IMR-90 (cell line): Measurements from ENCODE around the gene GATA2. TPM values are rescaled to one million over a fixed set of nuclear protein-coding genes. Genes with fewer than 3 reads are reported as not detected.

ENCODE experiments used
- ATAC-seq: fragments of 200-7000 bp; cut with Tn5 transposase; 2 replicates; pipeline ENCODE4 v1.9.1; 2020; ENCODE audit warnings: low read depth, mild to moderate bottlenecking, moderate library complexity
- BruUV-seq: library from RNA; stranded (reverse); fragments of 400-500 nt; replicated peaks from 2 replicates; lab custom pipeline; 2021; lab: Mats Ljungman, UMichigan
- CTCF ChIA-PET: fragments of 300-600 bp; formaldehyde crosslinking; extraction: SDS; loops from one replicate; lab custom pipeline; 2021; ENCODE audit warnings: antibody characterized with exemption; lab: Yijun Ruan, JAX
- POLR2A ChIA-PET: fragments of 300-600 bp; sonication (Branson Sonifier 250); formaldehyde crosslinking; loops from one replicate; lab custom pipeline; 2022; ENCODE audit warnings: antibody characterized with exemption; ENCODE audit not compliant: unreplicated experiment; lab: Charles Lee
- DNase-seq: peaks from one replicate; pipeline ENCODE4 v3.0.0; 2013
- H2AFZ ChIP-seq: replicated peaks from 2 replicates; pipeline ENCODE3; 2013; ENCODE audit warnings: low read length, mild to moderate bottlenecking; ENCODE audit not compliant: poor library complexity
- H2AK5ac ChIP-seq: 2 replicates; pipeline ENCODE4 v1.6.1; 2013; ENCODE audit warnings: low read depth, low read length, inconsistent platforms
- H2AK9ac ChIP-seq: replicated peaks from 2 replicates; pipeline ENCODE3; 2013; ENCODE audit warnings: mild to moderate bottlenecking, low read depth, low read length, moderate library complexity; ENCODE audit not compliant: poor library complexity
- H2BK120ac ChIP-seq: 2 replicates; pipeline ENCODE4 v1.6.1; 2013; ENCODE audit warnings: low read depth, low read length, inconsistent platforms
- H2BK15ac ChIP-seq: 3 replicates; pipeline ENCODE4 v1.6.1; 2013; ENCODE audit warnings: low read depth, low read length, inconsistent platforms
- H2BK20ac ChIP-seq: 2 replicates; pipeline ENCODE4 v1.6.1; 2013; ENCODE audit warnings: low read depth, mild to moderate bottlenecking, inconsistent platforms, low read length, moderate library complexity
- H2BK5ac ChIP-seq: 2 replicates; pipeline ENCODE4 v1.6.1; 2013; ENCODE audit warnings: mild to moderate bottlenecking, low read depth, low read length, inconsistent platforms; ENCODE audit not compliant: poor library complexity, severe bottlenecking
- H3K14ac ChIP-seq: replicated peaks from 2 replicates; pipeline ENCODE4 v1.6.1; 2013; ENCODE audit warnings: low read depth, low read length, inconsistent platforms
- H3K18ac ChIP-seq: 2 replicates; pipeline ENCODE4 v1.6.1; 2013; ENCODE audit warnings: low read depth, low read length, control low read depth
- H3K23ac ChIP-seq: 2 replicates; pipeline ENCODE4 v1.6.1; 2013; ENCODE audit warnings: low read depth, low read length, inconsistent platforms
- H3K27ac ChIP-seq: 2 replicates; pipeline ENCODE4 v1.5.1; 2013; ENCODE audit warnings: mild to moderate bottlenecking, control low read depth, low read length; ENCODE audit not compliant: insufficient read depth
- H3K27me3 ChIP-seq: 2 replicates; pipeline ENCODE4 v1.6.1; 2013; ENCODE audit warnings: low read length; ENCODE audit not compliant: control insufficient read depth, insufficient read depth
- H3K36me3 ChIP-seq: 2 replicates; pipeline ENCODE4 v1.6.1; 2013; ENCODE audit warnings: low read length, mixed read lengths; ENCODE audit not compliant: control insufficient read depth, insufficient read depth
- H3K4ac ChIP-seq: 2 replicates; pipeline ENCODE4 v1.6.1; 2013; ENCODE audit warnings: low read depth, low read length, inconsistent platforms
- H3K4me1 ChIP-seq: 2 replicates; pipeline ENCODE4 v1.6.1; 2013; ENCODE audit warnings: low read length, mixed read lengths; ENCODE audit not compliant: control insufficient read depth, insufficient read depth
- H3K4me2 ChIP-seq: 2 replicates; pipeline ENCODE4 v1.6.1; 2013; ENCODE audit warnings: low read depth, mild to moderate bottlenecking, control low read depth, low read length, moderate library complexity
- H3K4me3 ChIP-seq: 2 replicates; pipeline ENCODE4 v1.5.1; 2013; ENCODE audit warnings: low read depth, mild to moderate bottlenecking, control low read depth, low read length, moderate library complexity; ENCODE audit not compliant: insufficient read depth
- H3K56ac ChIP-seq: 2 replicates; pipeline ENCODE4 v1.6.1; 2013; ENCODE audit warnings: low read length, inconsistent platforms; ENCODE audit not compliant: insufficient read depth; ENCODE audit errors: extremely low read depth
- H3K79me1 ChIP-seq, 2 experiments: 2 replicates each; pipeline ENCODE4 v1.6.1; 2013; ENCODE audit warnings: low read length in 2 of 2, inconsistent platforms in 1 of 2, low read depth in 1 of 2
- H3K9ac ChIP-seq: 2 replicates; pipeline ENCODE4 v1.6.1; 2013; ENCODE audit warnings: low read depth, low read length, control low read depth
- H3K9me1 ChIP-seq: 2 replicates; pipeline ENCODE4 v1.6.1; 2013; ENCODE audit warnings: low read length, inconsistent platforms; ENCODE audit not compliant: insufficient read depth
- H3K9me3 ChIP-seq: 2 replicates; pipeline ENCODE4 v1.6.1; 2013; ENCODE audit warnings: low read length; ENCODE audit not compliant: control insufficient read depth, insufficient read depth
- H4K20me1 ChIP-seq: 2 replicates; pipeline ENCODE4 v1.6.1; 2013; ENCODE audit warnings: low read length, inconsistent platforms; ENCODE audit not compliant: insufficient read depth
- H4K5ac ChIP-seq: 2 replicates; pipeline ENCODE4 v1.6.1; 2013; ENCODE audit warnings: mild to moderate bottlenecking, low read depth, low read length, control low read depth
- H4K8ac ChIP-seq, 2 experiments: 2 replicates each; pipeline ENCODE4 v1.6.1; 2013; ENCODE audit warnings: low read depth in 2 of 2, low read length in 2 of 2, control low read depth in 1 of 2, inconsistent platforms in 1 of 2
- H4K91ac ChIP-seq: 2 replicates; pipeline ENCODE4 v1.6.1; 2013; ENCODE audit warnings: low read depth, low read length, inconsistent platforms; ENCODE audit not compliant: insufficient read depth
- ELK1 ChIP-seq: fragments of 150-350 bp; IDR thresholded peaks from 2 replicates; pipeline ENCODE4 v1.6.1; 2016; ENCODE audit warnings: low read depth, mild to moderate bottlenecking, low read length, moderate library complexity, borderline replicate concordance
- MAZ ChIP-seq: IDR thresholded peaks from 2 replicates; pipeline ENCODE4 v1.6.1; 2012; ENCODE audit warnings: low read depth, mild to moderate bottlenecking, low read length, improper control_type of control experiment, moderate library complexity, borderline replicate concordance
- RAD21 ChIP-seq: IDR thresholded peaks from 2 replicates; pipeline ENCODE4 v1.6.1; 2012; ENCODE audit warnings: low read length, improper control_type of control experiment
- RFX5 ChIP-seq: IDR thresholded peaks from 2 replicates; pipeline ENCODE4 v1.8.0; 2012; ENCODE audit warnings: low read depth, mild to moderate bottlenecking, low read length, moderate library complexity
- SMC3 ChIP-seq: fragments of 150-350 bp; IDR thresholded peaks from 2 replicates; pipeline ENCODE4 v1.6.1; 2016; ENCODE audit warnings: low read depth, mild to moderate bottlenecking, antibody characterized with exemption, low read length, moderate library complexity
- USF2 ChIP-seq: fragments of 150-350 bp; IDR thresholded peaks from 2 replicates; pipeline ENCODE4 v1.6.1; 2017; ENCODE audit warnings: mild to moderate bottlenecking, antibody characterized with exemption, low read length, low read depth
- WGBS, 2 experiments: methylation state at CpG; one replicate each; pipeline versions ENCODE4 v1.1.5 to v1.1.7; 2013; ENCODE audit warnings: missing lambda C conversion rate in 2 of 2; ENCODE audit not compliant: insufficient read length in 1 of 2; ENCODE audit errors: extremely low coverage in 2 of 2; 5-methylcytosine and 5-hydroxymethylcytosine counted together
- dilution Hi-C: fragments of 300-500 bp; cut with HindIII; formaldehyde crosslinking; loops from one replicate; pipeline ENCODE4 v1.14.3; 2018; ENCODE audit warnings: low sequenced_read_pairs; ENCODE audit not compliant: unreplicated experiment
- in situ Hi-C: fragments of 300-500 bp; cut with MboI; formaldehyde crosslinking; loops from 3 replicates; pipeline ENCODE4 v1.14.3; 2019; ENCODE audit warnings: low sequenced_read_pairs, inconsistent platforms, mixed read lengths
- intact Hi-C: fragments of 100-400 bp; cut with micrococcal nuclease; formaldehyde crosslinking; loops from 2 replicates; pipeline ENCODE4 v1.10.0; 2022
- polyA plus RNA-seq, 3 experiments: library from polyadenylated mRNA; depleted of rRNA; stranded (reverse); fragments of >200 nt; gene quantifications; 2 replicates each; pipeline ENCODE4 v1.2.3, GENCODE V29; 2012; ENCODE audit warnings: low replicate concordance in 1 of 3
- total RNA-seq: library from RNA; depleted of rRNA; stranded (reverse); fragments of >200 nt; gene quantifications from 2 replicates; pipeline ENCODE4 v1.2.3, GENCODE V29; 2012

The GATA2 gene
- total and polyA plus RNA-seq, 2 of the 4 experiments (the other 2 are of a cell fraction): 2.2 to 13.5 TPM

- Histone ChIP-seq H3K4me3 (no peak overlapping the region), H3K56ac (no peak overlapping the region), H2BK120ac (no peak overlapping the region), H3K79me1 (peaks cover 0 to 11% of the 10 kb centered on the region in 2 experiments; a peak in 3 of 4 replicates), H3K36me3 (peaks cover 18% of the 10 kb centered on the region), H2BK15ac (no peak overlapping the region), H4K8ac (no peak overlapping the region), H2BK20ac (no peak overlapping the region), H3K27ac (no peak overlapping the region), H2AFZ (no peak overlapping the region), H4K20me1 (peaks cover 5% of the 10 kb centered on the region; the same call in 1 of the 2 replicates), H2AK5ac (no peak overlapping the region), H3K9me1 (peaks cover 3% of the 10 kb centered on the region; the same call in 1 of the 2 replicates), H3K18ac (no peak overlapping the region), H2BK5ac (no peak overlapping the region), H4K5ac (no peak overlapping the region), H3K9me3 (no peaks in the 10 kb centered on the region), H3K9ac (no peak overlapping the region), H3K27me3 (peaks cover 9% of the 10 kb centered on the region; the same call in 1 of the 2 replicates), H3K23ac (no peak overlapping the region), H3K4me2 (no peak overlapping the region), H3K14ac (no peak overlapping the region), H3K4ac (no peak overlapping the region), H2AK9ac (no peak overlapping the region), H3K4me1 (peaks cover 21% of the 10 kb centered on the region), H4K91ac (no peak overlapping the region)
- ATAC-seq (no peak), DNase-seq (no peak)
- 82% methylated on average over 5 of the region's 11 CpGs; no CpG with 5 or more reads in 1 of the 2 experiments for WGBS, 2 experiments
- BruUV-seq: TSS peak; percentile 62
- in situ Hi-C loops (loop anchor here (10.0 kb wide), 1 partner anchor 385 kb away; no protein-coding TSS in a partner anchor), intact Hi-C loops (loop anchor here (5.0 kb wide), 1 partner anchor 403 kb away; no protein-coding TSS in a partner anchor), dilution Hi-C loops (no loop called here)
- ChIA-PET POLR2A (no interaction called here), CTCF (no interaction called here)
- TF ChIP-seq SMC3 (no peak), USF2 (no peak), ELK1 (no peak), RAD21 (no peak), RFX5 (no peak), MAZ (no peak)
Observed at GRCh38 chr3:128480278-128480677, 12.7 kb downstream of the GATA2 start.
